Stimulated activated CD4-positive, alpha-beta T cell treated with anti-CD3 and anti-CD28 coated beads, Interleukin-12 subunit alpha, Interleukin-12 subunit beta, amount 100 ng/mL, for 24 hours (primary cell): ENCODE measurements around the gene OR2V1.
"Not testable (repeated sequence)": the region's sequence is repeated elsewhere in the genome, so short reads cannot be mapped to it uniquely, and the experiment has no call there.

Experiments
- DNase-seq, 2 experiments: peaks; one replicate each; pipeline ENCODE4 v3.0.0-alpha.2; 2020; ENCODE audit warnings: low read depth in 2 of 2

Gene OR2V1, protein sequence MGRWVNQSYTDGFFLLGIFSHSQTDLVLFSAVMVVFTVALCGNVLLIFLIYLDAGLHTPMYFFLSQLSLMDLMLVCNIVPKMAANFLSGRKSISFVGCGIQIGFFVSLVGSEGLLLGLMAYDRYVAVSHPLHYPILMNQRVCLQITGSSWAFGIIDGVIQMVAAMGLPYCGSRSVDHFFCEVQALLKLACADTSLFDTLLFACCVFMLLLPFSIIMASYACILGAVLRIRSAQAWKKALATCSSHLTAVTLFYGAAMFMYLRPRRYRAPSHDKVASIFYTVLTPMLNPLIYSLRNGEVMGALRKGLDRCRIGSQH

GRCh38 chr5:181130832-181131496, at the start of gene OR2V1:
Gene OR2V1 (minus strand): TSS chr5:181131169. CDS start chr5:181125304, 5,865 bp downstream.
- DNase-seq: no peak

- not testable (repeated sequence) for DNase-seq
Measured at GRCh38 chr5:181177559-181177958, 46.6 kb upstream of the OR2V1 start.

DNA sequence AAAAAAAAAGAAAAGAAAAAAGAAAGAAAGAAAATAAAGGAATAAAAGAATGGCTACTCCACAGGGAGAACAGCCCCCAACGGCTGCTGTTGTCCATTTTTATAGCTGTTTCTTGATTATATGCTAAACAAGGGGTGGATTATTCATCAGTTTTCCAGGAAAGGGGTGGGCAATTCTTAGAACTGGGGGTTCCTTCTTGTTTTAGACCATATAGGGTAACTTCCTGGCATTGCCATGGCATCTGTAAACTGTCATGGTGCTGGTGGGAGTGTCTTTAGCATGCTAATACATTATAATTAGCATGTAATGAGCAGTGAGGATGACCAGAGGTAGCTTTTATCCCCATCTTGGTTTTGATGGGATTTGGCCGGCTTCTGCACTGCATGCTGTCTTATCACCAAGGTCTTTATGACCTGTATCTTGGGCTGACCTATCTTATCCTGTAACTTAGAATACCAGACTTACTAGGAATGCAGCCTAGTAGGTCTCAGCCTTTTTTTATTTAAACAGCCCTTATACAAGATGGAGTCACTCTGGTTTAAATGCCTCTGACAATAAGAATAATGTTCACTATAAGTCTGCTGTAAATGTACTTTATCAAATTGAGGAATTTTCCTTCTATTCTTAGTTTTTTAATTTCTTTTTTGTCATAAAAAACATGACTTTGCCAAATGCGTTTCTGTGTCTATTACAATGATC, 45.4 kb upstream of the OR2V1 start:
- no peak for DNase-seq

GRCh38 chr5:181173420-181174342, 42.7 kb upstream of the OR2V1 start:
- peak; percentile 78 to 81 for DNase-seq

GRCh38 chr5:181173027-181173419, 42.1 kb upstream of the OR2V1 start:
- DNase-seq: no peak

GRCh38 chr5:181171782-181172181, 40.8 kb upstream of the OR2V1 start:
- no peak for DNase-seq

- DNase-seq: no peak
Measured at GRCh38 chr5:181170996-181171395, 40.0 kb upstream of the OR2V1 start.

DNA sequence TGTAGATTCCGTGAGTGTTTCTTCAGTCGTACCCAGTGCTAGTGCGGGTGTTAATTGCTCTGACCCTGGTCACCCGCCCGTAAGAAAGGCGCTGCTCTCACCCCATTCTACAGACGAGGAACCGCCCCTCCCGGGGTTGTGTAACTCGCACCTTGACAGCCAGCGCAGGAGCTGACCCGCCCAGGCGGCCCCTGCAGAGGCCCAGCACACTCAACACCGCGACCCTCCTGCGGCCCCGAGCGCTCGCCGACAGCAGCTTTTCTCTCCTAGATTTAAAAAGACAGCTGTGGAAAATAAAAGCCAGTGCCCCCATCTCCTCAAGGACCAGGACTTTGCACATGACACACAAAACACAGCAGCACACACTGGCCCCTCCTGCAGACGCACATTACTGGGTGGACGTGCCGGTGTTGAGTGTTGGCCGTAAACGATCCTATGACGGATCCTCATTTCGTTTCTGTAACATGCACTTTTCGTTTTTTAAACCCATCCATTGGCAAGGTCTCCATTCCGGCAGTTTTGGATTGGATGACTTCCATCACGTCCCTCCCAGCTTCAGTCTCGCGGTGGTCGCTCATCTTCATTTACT, 39.4 kb upstream of the OR2V1 start:
- DNase-seq: no peak

DNA sequence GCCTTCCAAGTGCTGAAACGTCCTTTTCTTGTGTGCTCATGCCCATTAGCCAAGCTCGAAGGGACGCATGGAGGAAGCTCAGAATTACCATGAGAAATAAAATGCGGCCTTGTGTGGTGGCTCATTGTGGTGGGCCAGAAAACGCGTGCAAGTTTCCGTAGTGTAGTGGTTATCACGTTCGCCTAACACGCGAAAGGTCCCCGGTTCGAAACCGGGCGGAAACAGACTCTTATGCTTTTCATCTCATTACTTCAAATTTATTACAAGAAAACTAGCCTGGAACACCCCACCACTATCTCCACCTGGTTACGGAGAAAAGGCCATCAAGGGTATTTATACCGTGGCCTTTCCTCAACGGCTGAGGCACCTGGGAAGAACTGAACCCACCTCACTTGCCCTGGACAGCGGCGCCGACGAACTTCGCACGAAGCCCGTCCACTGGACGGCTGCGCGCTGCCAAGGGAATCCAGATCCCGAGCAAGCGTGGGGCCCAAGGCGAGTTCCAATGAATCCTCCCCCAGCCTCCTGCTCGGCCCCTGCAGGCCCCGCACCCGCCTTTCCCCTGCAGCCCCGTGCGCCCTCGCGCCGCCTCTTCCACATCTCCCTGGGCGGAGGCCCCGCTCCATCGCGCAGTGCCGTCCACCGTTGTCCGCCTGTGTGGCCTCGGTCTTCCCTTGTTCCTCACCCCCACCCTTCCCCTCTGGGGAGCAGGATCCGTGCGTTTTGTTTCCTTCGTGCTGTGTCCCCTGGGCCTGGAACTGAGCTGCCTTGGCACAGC, 38.7 kb upstream of the OR2V1 start:
- peak; percentile 91 to 95 for DNase-seq

GRCh38 chr5:181168595-181169118, 37.7 kb upstream of the OR2V1 start:
- DNase-seq: no peak

- no peak for DNase-seq
Measured at GRCh38 chr5:181167814-181168488, 37.0 kb upstream of the OR2V1 start.

DNA sequence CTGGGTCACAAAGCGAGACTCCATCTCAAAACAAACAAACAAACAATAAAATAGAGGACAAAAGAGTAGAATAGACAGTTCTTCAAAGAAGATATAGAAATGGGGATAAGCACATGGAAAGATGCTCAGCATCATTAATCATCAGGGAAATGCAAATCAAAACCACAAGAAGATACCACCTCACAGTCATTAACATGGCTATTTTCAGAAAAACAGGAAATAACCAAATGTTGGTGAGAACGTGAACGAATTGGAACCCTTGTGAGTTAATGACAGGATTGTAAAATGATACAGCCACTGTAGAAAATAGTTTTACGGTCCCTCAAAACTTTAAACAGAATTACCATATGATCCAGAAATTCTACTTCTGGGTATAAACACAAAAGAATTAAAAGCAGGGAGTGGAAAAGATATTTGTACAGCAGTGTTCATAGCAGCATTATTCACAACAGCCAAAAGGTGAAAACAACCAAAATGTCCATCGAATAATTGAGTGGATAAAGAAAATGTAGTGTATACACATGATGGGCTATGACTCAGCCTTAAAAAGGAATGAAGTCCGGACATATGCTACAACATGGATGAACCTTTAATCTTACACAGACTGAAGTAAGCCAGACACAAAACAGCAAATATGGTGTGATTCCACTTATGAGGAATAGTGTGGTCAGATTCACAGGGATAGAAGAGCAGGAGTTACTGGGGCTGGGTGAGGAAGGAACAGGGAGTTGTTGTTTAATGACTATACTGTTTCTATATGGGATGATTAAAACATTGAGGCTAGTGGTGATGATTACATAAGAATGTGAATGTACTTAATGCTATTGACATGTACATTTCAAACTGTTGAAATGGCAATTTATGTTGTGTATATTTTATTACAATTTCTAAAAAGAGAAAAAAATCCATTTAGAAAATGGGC, 36.1 kb upstream of the OR2V1 start:
- no peak for DNase-seq

GRCh38 chr5:181164076-181164952, 33.3 kb upstream of the OR2V1 start:
- DNase-seq: peak in 1 of 2 experiments; percentile 65

GRCh38 chr5:181163487-181164075, 32.6 kb upstream of the OR2V1 start:
- no peak for DNase-seq

- DNase-seq: no peak
Measured at GRCh38 chr5:181161534-181162175, 30.7 kb upstream of the OR2V1 start.

GRCh38 chr5:181160755-181161533, 30.0 kb upstream of the OR2V1 start:
- not testable (repeated sequence) for DNase-seq
